Ishikawa (cell line): ENCODE data around the gene TAC4.

Experiments used
- CEBPB ChIP-seq: IDR thresholded peaks from 2 replicates; pipeline ENCODE4 v1.6.1; 2012
- CREB1 ChIP-seq: IDR thresholded peaks from 2 replicates; pipeline ENCODE4 v1.6.1; 2012; ENCODE audit warnings: low read depth
- EGR1 ChIP-seq: IDR thresholded peaks from 2 replicates; pipeline ENCODE4 v1.6.1; 2012
- EP300 ChIP-seq: IDR thresholded peaks from 2 replicates; pipeline ENCODE4 v1.6.1; 2012; ENCODE audit warnings: borderline replicate concordance
- FOXM1 ChIP-seq: IDR thresholded peaks from 2 replicates; pipeline ENCODE4 v1.6.1; 2012; ENCODE audit warnings: low read depth, borderline replicate concordance
- NFIC ChIP-seq: IDR thresholded peaks from 2 replicates; pipeline ENCODE4 v1.6.1; 2012
- RAD21 ChIP-seq: IDR thresholded peaks from 2 replicates; pipeline ENCODE4 v1.6.1; 2012; ENCODE audit warnings: low read depth
- TAF1 ChIP-seq: IDR thresholded peaks from 2 replicates; pipeline ENCODE4 v1.6.1; 2012; ENCODE audit warnings: low read depth, mild to moderate bottlenecking
- TCF12 ChIP-seq: IDR thresholded peaks from 2 replicates; pipeline ENCODE4 v1.6.1; 2012; ENCODE audit warnings: low read depth
- TEAD4 ChIP-seq: IDR thresholded peaks from 2 replicates; pipeline ENCODE4 v1.6.1; 2012
- YY1 ChIP-seq: IDR thresholded peaks from 2 replicates; pipeline ENCODE4 v1.6.1; 2012; ENCODE audit warnings: low read depth
- ZBTB7A ChIP-seq: IDR thresholded peaks from 2 replicates; pipeline ENCODE4 v1.6.1; 2012; ENCODE audit warnings: low read depth
- TF ChIP-seq, protein P1 (sequence below): IDR thresholded peaks from 2 replicates; pipeline ENCODE4 v1.6.1; 2012
- TF ChIP-seq, protein P2 (sequence below): IDR thresholded peaks from 2 replicates; pipeline ENCODE4 v1.6.1; 2012
- TF ChIP-seq, protein P3 (sequence below): IDR thresholded peaks from 2 replicates; pipeline ENCODE4 v1.6.1; 2012; ENCODE audit warnings: low read depth, mild to moderate bottlenecking

The TAC4 gene

DNA sequence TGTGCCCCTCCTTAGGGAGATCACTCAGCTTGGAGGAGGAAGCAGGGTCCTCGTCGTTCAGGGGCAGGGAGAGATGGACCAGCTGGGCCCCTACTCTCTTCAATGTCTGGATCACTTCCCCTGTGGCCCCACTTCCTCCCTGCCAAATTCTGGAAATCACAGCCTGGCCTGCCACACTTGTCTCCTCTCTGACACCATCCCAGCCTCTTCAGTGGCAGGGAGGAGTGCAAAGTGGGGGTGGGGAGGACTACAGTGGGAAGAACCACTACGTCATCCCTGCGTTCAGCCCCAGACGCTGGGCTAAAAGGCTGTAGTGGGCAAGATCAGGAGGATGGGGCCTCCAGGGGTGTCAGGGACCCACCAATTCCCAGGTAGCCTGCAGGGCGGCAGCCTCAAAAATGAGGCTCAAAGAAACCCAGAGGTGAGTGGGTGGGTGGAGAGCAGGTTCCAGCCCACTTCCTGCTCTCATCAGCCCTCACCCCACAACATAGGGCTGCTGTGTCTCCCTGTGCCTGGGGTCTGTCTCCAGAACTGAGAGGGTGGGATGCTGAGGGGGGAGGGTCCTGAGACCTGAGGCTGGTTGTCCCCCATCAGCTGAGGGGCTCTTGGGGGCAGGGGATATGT is 25.0 kb upstream of the TAC4 start:
- TF ChIP-seq CEBPB, result no peak
- no peak for TF ChIP-seq TCF12
- no peak for TF ChIP-seq CREB1
- TF ChIP-seq, protein P1, sequence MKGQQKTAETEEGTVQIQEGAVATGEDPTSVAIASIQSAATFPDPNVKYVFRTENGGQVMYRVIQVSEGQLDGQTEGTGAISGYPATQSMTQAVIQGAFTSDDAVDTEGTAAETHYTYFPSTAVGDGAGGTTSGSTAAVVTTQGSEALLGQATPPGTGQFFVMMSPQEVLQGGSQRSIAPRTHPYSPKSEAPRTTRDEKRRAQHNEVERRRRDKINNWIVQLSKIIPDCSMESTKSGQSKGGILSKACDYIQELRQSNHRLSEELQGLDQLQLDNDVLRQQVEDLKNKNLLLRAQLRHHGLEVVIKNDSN, result no peak
- no peak for TF ChIP-seq TAF1
- TF ChIP-seq, protein P2, sequence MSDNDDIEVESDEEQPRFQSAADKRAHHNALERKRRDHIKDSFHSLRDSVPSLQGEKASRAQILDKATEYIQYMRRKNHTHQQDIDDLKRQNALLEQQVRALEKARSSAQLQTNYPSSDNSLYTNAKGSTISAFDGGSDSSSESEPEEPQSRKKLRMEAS, result no peak
- no peak for TF ChIP-seq EGR1
- no peak for TF ChIP-seq EP300
- TF ChIP-seq, protein P3, sequence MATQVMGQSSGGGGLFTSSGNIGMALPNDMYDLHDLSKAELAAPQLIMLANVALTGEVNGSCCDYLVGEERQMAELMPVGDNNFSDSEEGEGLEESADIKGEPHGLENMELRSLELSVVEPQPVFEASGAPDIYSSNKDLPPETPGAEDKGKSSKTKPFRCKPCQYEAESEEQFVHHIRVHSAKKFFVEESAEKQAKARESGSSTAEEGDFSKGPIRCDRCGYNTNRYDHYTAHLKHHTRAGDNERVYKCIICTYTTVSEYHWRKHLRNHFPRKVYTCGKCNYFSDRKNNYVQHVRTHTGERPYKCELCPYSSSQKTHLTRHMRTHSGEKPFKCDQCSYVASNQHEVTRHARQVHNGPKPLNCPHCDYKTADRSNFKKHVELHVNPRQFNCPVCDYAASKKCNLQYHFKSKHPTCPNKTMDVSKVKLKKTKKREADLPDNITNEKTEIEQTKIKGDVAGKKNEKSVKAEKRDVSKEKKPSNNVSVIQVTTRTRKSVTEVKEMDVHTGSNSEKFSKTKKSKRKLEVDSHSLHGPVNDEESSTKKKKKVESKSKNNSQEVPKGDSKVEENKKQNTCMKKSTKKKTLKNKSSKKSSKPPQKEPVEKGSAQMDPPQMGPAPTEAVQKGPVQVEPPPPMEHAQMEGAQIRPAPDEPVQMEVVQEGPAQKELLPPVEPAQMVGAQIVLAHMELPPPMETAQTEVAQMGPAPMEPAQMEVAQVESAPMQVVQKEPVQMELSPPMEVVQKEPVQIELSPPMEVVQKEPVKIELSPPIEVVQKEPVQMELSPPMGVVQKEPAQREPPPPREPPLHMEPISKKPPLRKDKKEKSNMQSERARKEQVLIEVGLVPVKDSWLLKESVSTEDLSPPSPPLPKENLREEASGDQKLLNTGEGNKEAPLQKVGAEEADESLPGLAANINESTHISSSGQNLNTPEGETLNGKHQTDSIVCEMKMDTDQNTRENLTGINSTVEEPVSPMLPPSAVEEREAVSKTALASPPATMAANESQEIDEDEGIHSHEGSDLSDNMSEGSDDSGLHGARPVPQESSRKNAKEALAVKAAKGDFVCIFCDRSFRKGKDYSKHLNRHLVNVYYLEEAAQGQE, result no peak
- TF ChIP-seq ZBTB7A, result no peak
- no peak for TF ChIP-seq RAD21
- no peak for TF ChIP-seq TEAD4
- no peak for TF ChIP-seq NFIC
- TF ChIP-seq YY1, result no peak
- no peak for TF ChIP-seq FOXM1

DNA sequence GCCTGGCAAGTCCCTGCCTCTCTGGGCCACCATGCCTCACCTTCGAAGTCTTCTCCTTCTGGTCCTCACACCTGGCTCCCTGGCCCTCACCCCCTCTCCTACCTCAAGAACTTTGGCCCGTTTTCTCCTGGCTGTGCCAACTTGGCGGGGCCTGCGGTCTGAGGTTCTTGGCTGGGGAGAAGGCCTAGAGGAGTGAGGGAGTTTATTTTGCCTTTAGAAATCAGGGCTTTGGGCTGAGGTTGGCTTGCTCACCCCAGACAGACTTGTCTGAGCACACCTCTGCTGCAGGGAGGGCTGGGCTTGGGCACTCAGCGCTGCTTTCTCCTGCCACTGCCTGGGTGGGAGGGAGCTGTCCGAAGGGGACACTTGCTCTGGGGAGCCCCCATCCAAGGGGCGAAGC is 23.3 kb upstream of the TAC4 start:
- TF ChIP-seq NFIC (no peak), EGR1 (no peak), CREB1 (no peak), RAD21 (no peak), ZBTB7A (no peak), TAF1 (no peak), CEBPB (no peak), EP300 (no peak), TEAD4 (no peak), TCF12 (no peak), FOXM1 (no peak)
- TF ChIP-seq, protein P2, result no peak
- TF ChIP-seq, protein P3, result no peak

DNA sequence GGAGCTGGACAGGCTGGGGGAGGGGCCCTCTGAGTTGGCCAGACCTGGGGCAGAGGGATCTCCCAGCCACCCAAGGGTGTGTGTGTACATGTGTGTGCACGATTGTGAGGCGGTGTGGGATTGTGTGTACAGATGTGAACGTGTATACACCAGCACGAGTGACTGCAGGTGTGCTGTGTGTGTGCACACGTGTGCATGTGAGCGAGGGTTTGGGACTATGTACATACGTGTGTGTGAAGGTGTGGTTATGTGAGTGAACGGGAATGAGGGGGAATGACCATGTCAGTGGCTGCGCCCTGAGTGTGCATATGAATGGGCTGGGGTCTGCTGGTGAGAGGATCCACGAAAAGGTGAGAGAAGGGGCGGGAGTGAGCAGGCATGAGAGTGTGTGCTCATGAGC is 22.4 kb upstream of the TAC4 start:
- no peak for TF ChIP-seq TCF12
- no peak for TF ChIP-seq TAF1
- no peak for TF ChIP-seq YY1
- no peak for TF ChIP-seq FOXM1
- TF ChIP-seq, protein P3, result no peak
- TF ChIP-seq NFIC, result no peak
- no peak for TF ChIP-seq TEAD4
- TF ChIP-seq RAD21, result no peak
- TF ChIP-seq ZBTB7A, result no peak
- no peak for TF ChIP-seq CEBPB
- TF ChIP-seq, protein P2, result no peak
- TF ChIP-seq CREB1, result no peak
- TF ChIP-seq EGR1, result no peak
- TF ChIP-seq, protein P1, result no peak
- no peak for TF ChIP-seq EP300

DNA sequence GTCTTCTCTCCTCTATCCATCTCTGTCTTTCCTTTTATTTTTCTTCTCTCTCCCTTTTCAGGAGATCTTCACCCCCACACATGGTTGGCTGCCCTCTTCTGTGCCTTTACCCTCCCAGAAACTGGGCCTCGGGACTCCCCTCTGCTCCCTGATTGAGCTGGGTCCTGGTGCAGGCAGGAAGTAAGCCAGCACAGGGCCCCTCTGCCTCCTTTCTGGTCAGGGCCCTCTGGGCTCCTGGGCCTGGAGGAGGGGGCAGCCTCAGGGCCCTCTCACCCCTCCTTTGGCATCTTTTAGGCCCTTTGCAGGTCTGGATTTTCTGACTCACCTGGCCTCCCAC is 21.1 kb upstream of the TAC4 start:
- TF ChIP-seq CREB1 (no peak), EGR1 (no peak), NFIC (no peak), CEBPB (no peak), RAD21 (no peak), TAF1 (no peak), YY1 (no peak), EP300 (no peak), ZBTB7A (no peak), FOXM1 (no peak), TEAD4 (no peak), TCF12 (no peak)
- TF ChIP-seq, protein P3, result no peak
- TF ChIP-seq, protein P1, result no peak
- TF ChIP-seq, protein P2, result no peak
